SK-N-SH treated with all-trans-retinoic acid at 6 μM for 48 hours (cell line): ENCODE results near the gene PLPP1.

Source experiments
- ARNTL ChIP-seq: fragments of 450-650 bp; formaldehyde crosslinking; IDR thresholded peaks from 2 replicates; pipeline ENCODE4 v1.5.0; 2020; ENCODE audit warnings: low read depth, mild to moderate bottlenecking, moderate library complexity, borderline replicate concordance
- ESRRG ChIP-seq: fragments of 250-450 bp; sonication (Bioruptor Pico); IDR thresholded peaks from 2 replicates; pipeline ENCODE4 v1.6.1; 2021; ENCODE audit warnings: mild to moderate bottlenecking
- OSR1 ChIP-seq: fragments of 250-450 bp; sonication (Bioruptor Pico); IDR thresholded peaks from 2 replicates; pipeline ENCODE4 v1.8.0; 2022; ENCODE audit warnings: moderate library complexity, mild to moderate bottlenecking, inconsistent platforms
- ZNF565 ChIP-seq: fragments of 450-650 bp; formaldehyde crosslinking; conservative IDR thresholded peaks from 2 replicates; pipeline ENCODE4 v1.5.0; 2020; ENCODE audit warnings: low read depth, mild to moderate bottlenecking, moderate library complexity
- TF ChIP-seq, protein P1 (sequence below): fragments of 250-450 bp; sonication (Bioruptor Pico); IDR thresholded peaks from 2 replicates; pipeline ENCODE4 v1.5.1; 2020; ENCODE audit warnings: low read depth, mild to moderate bottlenecking, moderate library complexity
- TF ChIP-seq, protein P2 (sequence below): fragments of 250-450 bp; sonication (Bioruptor Pico); IDR thresholded peaks from 2 replicates; pipeline ENCODE4 v1.5.0; 2020; ENCODE audit warnings: mild to moderate bottlenecking, moderate library complexity

DNA sequence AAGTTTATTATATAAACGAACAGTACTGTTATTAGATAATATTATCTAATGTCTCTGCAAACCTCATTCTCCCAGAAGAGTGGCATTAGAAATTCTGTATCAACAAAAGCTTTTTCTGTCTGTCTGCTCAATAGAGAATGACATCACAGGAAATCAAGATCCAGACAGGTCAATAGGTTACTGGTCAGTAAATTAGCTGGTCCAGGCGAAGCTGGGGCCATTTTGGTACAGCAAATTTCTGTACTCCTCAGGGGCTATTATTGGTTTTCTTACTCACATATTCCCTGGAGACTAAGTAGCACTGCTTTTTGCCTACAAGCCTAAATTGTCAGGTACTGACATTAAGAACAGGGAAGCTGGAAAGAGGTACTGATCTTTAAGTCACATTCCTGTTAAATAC lies 80.5 kb downstream of the PLPP1 start:
- TF ChIP-seq OSR1 (CRISPR knock-in tag) (no peak), ESRRG (CRISPR knock-in tag) (no peak), ZNF565 (CRISPR knock-in tag) (no peak), ARNTL (CRISPR knock-in tag) (no peak)
- TF ChIP-seq, protein P1, sequence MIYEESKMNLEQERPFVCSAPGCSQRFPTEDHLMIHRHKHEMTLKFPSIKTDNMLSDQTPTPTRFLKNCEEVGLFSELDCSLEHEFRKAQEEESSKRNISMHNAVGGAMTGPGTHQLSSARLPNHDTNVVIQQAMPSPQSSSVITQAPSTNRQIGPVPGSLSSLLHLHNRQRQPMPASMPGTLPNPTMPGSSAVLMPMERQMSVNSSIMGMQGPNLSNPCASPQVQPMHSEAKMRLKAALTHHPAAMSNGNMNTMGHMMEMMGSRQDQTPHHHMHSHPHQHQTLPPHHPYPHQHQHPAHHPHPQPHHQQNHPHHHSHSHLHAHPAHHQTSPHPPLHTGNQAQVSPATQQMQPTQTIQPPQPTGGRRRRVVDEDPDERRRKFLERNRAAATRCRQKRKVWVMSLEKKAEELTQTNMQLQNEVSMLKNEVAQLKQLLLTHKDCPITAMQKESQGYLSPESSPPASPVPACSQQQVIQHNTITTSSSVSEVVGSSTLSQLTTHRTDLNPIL (CRISPR knock-in tag), result no peak
- TF ChIP-seq, protein P2, sequence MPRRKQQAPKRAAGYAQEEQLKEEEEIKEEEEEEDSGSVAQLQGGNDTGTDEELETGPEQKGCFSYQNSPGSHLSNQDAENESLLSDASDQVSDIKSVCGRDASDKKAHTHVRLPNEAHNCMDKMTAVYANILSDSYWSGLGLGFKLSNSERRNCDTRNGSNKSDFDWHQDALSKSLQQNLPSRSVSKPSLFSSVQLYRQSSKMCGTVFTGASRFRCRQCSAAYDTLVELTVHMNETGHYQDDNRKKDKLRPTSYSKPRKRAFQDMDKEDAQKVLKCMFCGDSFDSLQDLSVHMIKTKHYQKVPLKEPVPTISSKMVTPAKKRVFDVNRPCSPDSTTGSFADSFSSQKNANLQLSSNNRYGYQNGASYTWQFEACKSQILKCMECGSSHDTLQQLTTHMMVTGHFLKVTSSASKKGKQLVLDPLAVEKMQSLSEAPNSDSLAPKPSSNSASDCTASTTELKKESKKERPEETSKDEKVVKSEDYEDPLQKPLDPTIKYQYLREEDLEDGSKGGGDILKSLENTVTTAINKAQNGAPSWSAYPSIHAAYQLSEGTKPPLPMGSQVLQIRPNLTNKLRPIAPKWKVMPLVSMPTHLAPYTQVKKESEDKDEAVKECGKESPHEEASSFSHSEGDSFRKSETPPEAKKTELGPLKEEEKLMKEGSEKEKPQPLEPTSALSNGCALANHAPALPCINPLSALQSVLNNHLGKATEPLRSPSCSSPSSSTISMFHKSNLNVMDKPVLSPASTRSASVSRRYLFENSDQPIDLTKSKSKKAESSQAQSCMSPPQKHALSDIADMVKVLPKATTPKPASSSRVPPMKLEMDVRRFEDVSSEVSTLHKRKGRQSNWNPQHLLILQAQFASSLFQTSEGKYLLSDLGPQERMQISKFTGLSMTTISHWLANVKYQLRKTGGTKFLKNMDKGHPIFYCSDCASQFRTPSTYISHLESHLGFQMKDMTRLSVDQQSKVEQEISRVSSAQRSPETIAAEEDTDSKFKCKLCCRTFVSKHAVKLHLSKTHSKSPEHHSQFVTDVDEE (CRISPR knock-in tag), result no peak
